Measurements from ENCODE around the gene TBC1D14.

TBC1D14 gene

GRCh38 chr4:7024336-7024890 lies 114.8 kb downstream of the TBC1D14 start:
- no peak for DNase-seq

- no peak for DNase-seq
Measured at GRCh38 chr4:7025040-7025602, 115.5 kb downstream of the TBC1D14 start.

- no peak for DNase-seq
Measured at GRCh38 chr4:7026107-7026506, 116.5 kb downstream of the TBC1D14 start.

- DNase-seq, result peak in 1 of 5 experiments; percentile 26
Measured at GRCh38 chr4:7027284-7027683, 117.7 kb downstream of the TBC1D14 start.

- DNase-seq, result no peak
Measured at GRCh38 chr4:7027913-7028312, 118.3 kb downstream of the TBC1D14 start.

GRCh38 chr4:7029212-7029611 lies 119.6 kb downstream of the TBC1D14 start:
- DNase-seq, result no peak

GRCh38 chr4:7029921-7030320 lies 120.3 kb downstream of the TBC1D14 start:
- no peak for DNase-seq

- DNase-seq, result no peak
Measured at GRCh38 chr4:7030856-7031255, 121.2 kb downstream of the TBC1D14 start.

GRCh38 chr4:7031558-7032449 lies 122.2 kb downstream of the TBC1D14 start:
- DNase-seq, result no peak

GRCh38 chr4:7032596-7032995 lies 123.0 kb downstream of the TBC1D14 start:
- no peak for DNase-seq

- no peak for DNase-seq
Measured at GRCh38 chr4:7034262-7035081, 124.8 kb downstream of the TBC1D14 start.

GRCh38 chr4:7037425-7037824 lies 127.8 kb downstream of the TBC1D14 start:
- no peak for DNase-seq

- DNase-seq, result no peak
Measured at GRCh38 chr4:7040765-7041164, 131.1 kb downstream of the TBC1D14 start.

- DNase-seq, result no peak
Measured at GRCh38 chr4:7041246-7041645, 131.6 kb downstream of the TBC1D14 start.

GRCh38 chr4:7041801-7042502 lies 132.3 kb downstream of the TBC1D14 start:
- DNase-seq, result no peak

- peak; percentile 77 to 93 (median 88) for DNase-seq
Measured at GRCh38 chr4:7042503-7043283, 133.1 kb downstream of the TBC1D14 start.

GRCh38 chr4:7043284-7044136 lies 133.9 kb downstream of the TBC1D14 start, which contains the start of gene TADA2B:
Gene TADA2B, plus strand, starts transcription at chr4:7043372. Its CDS starts 208 bp downstream, at chr4:7043580.
- peak; percentile 24 to 70 (median 43) for DNase-seq

GRCh38 chr4:7044137-7044930 lies 134.7 kb downstream of the TBC1D14 start:
- DNase-seq, result no peak

GRCh38 chr4:7045553-7045952 lies 135.9 kb downstream of the TBC1D14 start:
- no peak for DNase-seq

Measured in T-helper 2 cell (primary cell).